ENCODE results near the gene ZBTB7B.

Gene ZBTB7B

GRCh38 chr1:155018617-155019348 is 16.2 kb downstream of the ZBTB7B start:
- H3K27me3 ChIP-seq (ENCODE audit: insufficient read depth, low read length), result no peaks in the 10 kb centered on the region
- peaks cover 20% of the 10 kb centered on the region for H3K4me1 ChIP-seq (ENCODE audit: insufficient read depth, low read length, severe bottlenecking)
- H3F3A ChIP-seq (ENCODE audit: insufficient read depth, low read length), result no peaks in the 10 kb centered on the region
- H3K9me2 ChIP-seq (ENCODE audit: low read depth, low read length), result no peaks in the 10 kb centered on the region
- H3K79me2 ChIP-seq (ENCODE audit: insufficient read depth, low read length), result no peaks in the 10 kb centered on the region
- no peaks in the 10 kb centered on the region for H3K9me3 ChIP-seq (ENCODE audit: low read length)
- no peak overlapping the region for H3K9ac ChIP-seq (ENCODE audit: low read length)
- H3K36me3 ChIP-seq (ENCODE audit: insufficient read depth, low read length), result peaks cover 4% of the 10 kb centered on the region
- H3K4me3 ChIP-seq (ENCODE audit: low read depth, low read length, poor library complexity, severe bottlenecking), result no peak overlapping the region
- TF ChIP-seq EZH2 (IDR thresholded peaks at IDR 0.05; ENCODE audit: borderline replicate concordance, low read length), result no peak
- TF ChIP-seq CTCF (IDR thresholded peaks at IDR 0.05; ENCODE audit: low read length), result no peak
- no peaks in the 10 kb centered on the region for H4K20me1 ChIP-seq (ENCODE audit: insufficient read depth, low read length)
- no peak overlapping the region for H2AFZ ChIP-seq (ENCODE audit: low read length)
- H3K27ac ChIP-seq (ENCODE audit: low read depth, low read length, poor library complexity, severe bottlenecking), result no peak overlapping the region
- H3K4me2 ChIP-seq (ENCODE audit: low read length), result no peak overlapping the region

GRCh38 chr1:155019377-155020245 is 17.0 kb downstream of the ZBTB7B start:
- Histone ChIP-seq H3K9me2 (ENCODE audit: low read depth, low read length) (no peaks in the 10 kb centered on the region), H3K27ac (ENCODE audit: low read depth, low read length, poor library complexity, severe bottlenecking) (no peak overlapping the region), H4K20me1 (ENCODE audit: insufficient read depth, low read length) (no peaks in the 10 kb centered on the region), H3K79me2 (ENCODE audit: insufficient read depth, low read length) (no peaks in the 10 kb centered on the region), H3K27me3 (ENCODE audit: insufficient read depth, low read length) (0 out of 2 replicates have a peak, but pooled peaks cover 3% of the 10 kb centered on the region), H3K4me3 (ENCODE audit: low read depth, low read length, poor library complexity, severe bottlenecking) (no peak overlapping the region), H3K36me3 (ENCODE audit: insufficient read depth, low read length) (peaks cover 4% of the 10 kb centered on the region), H3F3A (ENCODE audit: insufficient read depth, low read length) (no peaks in the 10 kb centered on the region), H3K9ac (ENCODE audit: low read length) (no peak overlapping the region), H3K4me1 (ENCODE audit: insufficient read depth, low read length, severe bottlenecking) (peaks cover 20% of the 10 kb centered on the region), H3K9me3 (ENCODE audit: low read length) (no peaks in the 10 kb centered on the region), H2AFZ (ENCODE audit: low read length) (no peak overlapping the region), H3K4me2 (ENCODE audit: low read length) (no peak overlapping the region)
- TF ChIP-seq CTCF (IDR thresholded peaks at IDR 0.05; ENCODE audit: low read length), result no peak
- no peak for TF ChIP-seq EZH2 (IDR thresholded peaks at IDR 0.05; ENCODE audit: borderline replicate concordance, low read length)

GRCh38 chr1:155022136-155022926 is 19.7 kb downstream of the ZBTB7B start:
- H3K79me2 ChIP-seq (ENCODE audit: insufficient read depth, low read length), result no peaks in the 10 kb centered on the region
- no peak for TF ChIP-seq EZH2 (IDR thresholded peaks at IDR 0.05; ENCODE audit: borderline replicate concordance, low read length)
- TF ChIP-seq CTCF (IDR thresholded peaks at IDR 0.05; ENCODE audit: low read length), result no peak
- H2AFZ ChIP-seq (ENCODE audit: low read length), result no peak overlapping the region
- peaks cover 8% of the 10 kb centered on the region for H3K4me1 ChIP-seq (ENCODE audit: insufficient read depth, low read length, severe bottlenecking)
- H3K4me3 ChIP-seq (ENCODE audit: low read depth, low read length, poor library complexity, severe bottlenecking), result no peak overlapping the region
- no peak overlapping the region for H3K4me2 ChIP-seq (ENCODE audit: low read length)
- no peaks in the 10 kb centered on the region for H4K20me1 ChIP-seq (ENCODE audit: insufficient read depth, low read length)
- no peaks in the 10 kb centered on the region for H3F3A ChIP-seq (ENCODE audit: insufficient read depth, low read length)
- no peak overlapping the region for H3K9ac ChIP-seq (ENCODE audit: low read length)
- H3K36me3 ChIP-seq (ENCODE audit: insufficient read depth, low read length), result no peaks in the 10 kb centered on the region
- 0 out of 2 replicates have a peak, but pooled peaks cover 3% of the 10 kb centered on the region for H3K27me3 ChIP-seq (ENCODE audit: insufficient read depth, low read length)
- H3K9me3 ChIP-seq (ENCODE audit: low read length), result no peaks in the 10 kb centered on the region
- H3K27ac ChIP-seq (ENCODE audit: low read depth, low read length, poor library complexity, severe bottlenecking), result no peak overlapping the region
- H3K9me2 ChIP-seq (ENCODE audit: low read depth, low read length), result no peaks in the 10 kb centered on the region
